IMR-90 (cell line): ENCODE data around the gene MLST8.

Experiments used
- BHLHE40 ChIP-seq: fragments of 150-350 bp; IDR thresholded peaks from 2 replicates; pipeline ENCODE4 v1.6.1; 2016; ENCODE audit warnings: mild to moderate bottlenecking, low read depth, low read length
- CTCF ChIP-seq: conservative IDR thresholded peaks from 2 replicates; pipeline ENCODE4 v1.5.1; 2012; ENCODE audit warnings: mild to moderate bottlenecking, low read depth, low read length, improper control_type of control experiment
- FOS ChIP-seq: fragments of 150-350 bp; IDR thresholded peaks from 2 replicates; pipeline ENCODE4 v1.6.1; 2016; ENCODE audit warnings: low read depth, low read length

- TF ChIP-seq BHLHE40 (no peak), CTCF (no peak), FOS (no peak)
These were observed 38.1 kb upstream of the MLST8 start for GRCh38 chr16:2167068-2167638.
